Activated CD8-positive, alpha-beta memory T cell treated with anti-CD3 and anti-CD28 coated beads for 36 hours (primary cell): Measurements from ENCODE around the gene ATAD1. TPM values are rescaled to one million over a fixed set of nuclear protein-coding genes. Genes with fewer than 3 reads are reported as not detected.
"Not testable (repeated sequence)": the region's sequence is repeated elsewhere in the genome, so short reads cannot be mapped to it uniquely, and the experiment has no call there.

Experiments
- CTCF ChIA-PET: fragments of 350-600 bp; sonication (Branson Sonifier 250); formaldehyde crosslinking; loops from one replicate; lab custom pipeline; 2021; ENCODE audit warnings: antibody characterized with exemption; lab: Charles Lee
- POLR2A ChIA-PET: fragments of 350-600 bp; sonication (Branson Sonifier 250); formaldehyde crosslinking; loops from one replicate; lab custom pipeline; 2021; ENCODE audit warnings: antibody characterized with exemption; lab: Charles Lee
- total RNA-seq, 2 experiments: library from RNA; stranded (reverse); gene quantifications; one replicate each; pipeline ENCODE4 v1.2.3, GENCODE V29; 2021

The ATAD1 gene
- total RNA-seq, 2 experiments from 2014 or later, result 57.7 to 60.1 TPM

- CTCF ChIA-PET, result interaction anchor here (0.8 kb wide), 1 partner anchor 13 kb away, joined by 3 read pairs; no protein-coding TSS in a partner anchor
- POLR2A ChIA-PET, result no interaction called here
Measured at GRCh38 chr10:87740254-87740655, 77.8 kb downstream of the ATAD1 start.

- ChIA-PET POLR2A (no interaction called here), CTCF (no interaction called here)
Measured at GRCh38 chr10:87739703-87740102, 78.3 kb downstream of the ATAD1 start.

- POLR2A ChIA-PET, CTCF ChIA-PET: not testable (repeated sequence)
Measured at GRCh38 chr10:87738253-87738652, 79.8 kb downstream of the ATAD1 start.

GRCh38 chr10:87734987-87735827, 82.8 kb downstream of the ATAD1 start:
- ChIA-PET CTCF (interaction anchor here (0.6 to 1.2 kb wide), 5 partner anchors 37 to 1075 kb away, joined by 3 to 4 read pairs (median 3); no protein-coding TSS in a partner anchor), POLR2A (no interaction called here)

GRCh38 chr10:87733081-87733480, 84.9 kb downstream of the ATAD1 start:
- ChIA-PET CTCF (no interaction called here), POLR2A (interaction anchor here (0.6 kb wide), 1 partner anchor 355 kb away, joined by 3 read pairs; no protein-coding TSS in a partner anchor)

- CTCF ChIA-PET, result no interaction called here
- POLR2A ChIA-PET, result no interaction called here
Measured at GRCh38 chr10:87729940-87730339, 88.1 kb downstream of the ATAD1 start.

GRCh38 chr10:87724789-87725188, 93.2 kb downstream of the ATAD1 start:
- ChIA-PET POLR2A (no interaction called here), CTCF (no interaction called here)

GRCh38 chr10:87723500-87723899, 94.5 kb downstream of the ATAD1 start:
- CTCF ChIA-PET, result no interaction called here
- POLR2A ChIA-PET, result no interaction called here

- ChIA-PET POLR2A (no interaction called here), CTCF (no interaction called here)
Measured at GRCh38 chr10:87722716-87723115, 95.3 kb downstream of the ATAD1 start.

GRCh38 chr10:87721781-87722180, 96.2 kb downstream of the ATAD1 start:
- CTCF ChIA-PET, result no interaction called here
- POLR2A ChIA-PET, result no interaction called here

- POLR2A ChIA-PET, result no interaction called here
- CTCF ChIA-PET, result no interaction called here
Measured at GRCh38 chr10:87720665-87721064, 97.4 kb downstream of the ATAD1 start.

GRCh38 chr10:87716348-87716670, 101.7 kb downstream of the ATAD1 start:
- ChIA-PET CTCF (no interaction called here), POLR2A (no interaction called here)

GRCh38 chr10:87715552-87716347, 102.3 kb downstream of the ATAD1 start:
- POLR2A ChIA-PET, result no interaction called here
- CTCF ChIA-PET, result no interaction called here

- POLR2A ChIA-PET, result no interaction called here
- CTCF ChIA-PET, result no interaction called here
Measured at GRCh38 chr10:87713707-87714106, 104.3 kb downstream of the ATAD1 start.

GRCh38 chr10:87712913-87713616, 105.0 kb downstream of the ATAD1 start:
- ChIA-PET CTCF (no interaction called here), POLR2A (no interaction called here)

GRCh38 chr10:87707254-87707653, 110.8 kb downstream of the ATAD1 start:
- ChIA-PET CTCF (interaction anchor here (1.4 kb wide), 1 partner anchor 12 kb away, joined by 4 read pairs; no protein-coding TSS in a partner anchor), POLR2A (no interaction called here)

GRCh38 chr10:87706731-87707130, 111.3 kb downstream of the ATAD1 start:
- POLR2A ChIA-PET, result no interaction called here
- CTCF ChIA-PET, result no interaction called here

- ChIA-PET CTCF (no interaction called here), POLR2A (no interaction called here)
Measured at GRCh38 chr10:87705339-87705738, 112.7 kb downstream of the ATAD1 start.

- ChIA-PET CTCF (no interaction called here), POLR2A (no interaction called here)
Measured at GRCh38 chr10:87703771-87704170, 114.3 kb downstream of the ATAD1 start.

- CTCF ChIA-PET, result no interaction called here
- POLR2A ChIA-PET, result no interaction called here
Measured at GRCh38 chr10:87702973-87703294, 115.1 kb downstream of the ATAD1 start.
